ENCODE measurements around the gene CACHD1.

DNA sequence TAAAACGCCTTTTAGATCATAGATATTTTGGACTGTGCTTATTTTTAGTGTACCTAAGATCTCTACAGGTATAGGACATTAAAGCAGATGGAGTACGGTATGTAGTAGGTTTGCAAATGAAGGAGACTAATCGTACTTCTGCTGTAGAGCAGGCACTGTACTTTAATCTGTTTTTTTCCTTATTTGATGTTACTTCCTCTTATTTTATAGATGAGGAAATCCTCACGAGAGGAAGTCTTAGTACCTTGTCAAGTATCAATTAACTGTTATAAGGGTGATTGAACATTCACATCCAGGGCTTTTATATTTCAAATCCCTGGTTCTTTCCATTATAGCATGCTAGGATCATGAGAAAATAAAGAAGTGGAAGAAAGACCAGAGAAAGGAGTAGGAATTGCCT, 41.1 kb downstream of the CACHD1 start:
- TF ChIP-seq, protein P1, sequence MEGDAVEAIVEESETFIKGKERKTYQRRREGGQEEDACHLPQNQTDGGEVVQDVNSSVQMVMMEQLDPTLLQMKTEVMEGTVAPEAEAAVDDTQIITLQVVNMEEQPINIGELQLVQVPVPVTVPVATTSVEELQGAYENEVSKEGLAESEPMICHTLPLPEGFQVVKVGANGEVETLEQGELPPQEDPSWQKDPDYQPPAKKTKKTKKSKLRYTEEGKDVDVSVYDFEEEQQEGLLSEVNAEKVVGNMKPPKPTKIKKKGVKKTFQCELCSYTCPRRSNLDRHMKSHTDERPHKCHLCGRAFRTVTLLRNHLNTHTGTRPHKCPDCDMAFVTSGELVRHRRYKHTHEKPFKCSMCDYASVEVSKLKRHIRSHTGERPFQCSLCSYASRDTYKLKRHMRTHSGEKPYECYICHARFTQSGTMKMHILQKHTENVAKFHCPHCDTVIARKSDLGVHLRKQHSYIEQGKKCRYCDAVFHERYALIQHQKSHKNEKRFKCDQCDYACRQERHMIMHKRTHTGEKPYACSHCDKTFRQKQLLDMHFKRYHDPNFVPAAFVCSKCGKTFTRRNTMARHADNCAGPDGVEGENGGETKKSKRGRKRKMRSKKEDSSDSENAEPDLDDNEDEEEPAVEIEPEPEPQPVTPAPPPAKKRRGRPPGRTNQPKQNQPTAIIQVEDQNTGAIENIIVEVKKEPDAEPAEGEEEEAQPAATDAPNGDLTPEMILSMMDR (IDR thresholded peaks at IDR 0.05): no peak
- TF ChIP-seq EP300 (IDR thresholded peaks at IDR 0.05) (no peak), POLR2AphosphoS5 (IDR thresholded peaks at IDR 0.05) (no peak), POLR2A (IDR thresholded peaks at IDR 0.05) (no peak)
